HL-60 (cell line): Measurements from ENCODE around the gene AP4M1.

ENCODE experiments used
- GABPA ChIP-seq: IDR thresholded peaks from 2 replicates; pipeline ENCODE4 v1.6.1; 2012; ENCODE audit warnings: low read depth
- TF ChIP-seq, protein P1 (sequence below): IDR thresholded peaks from 2 replicates; pipeline ENCODE4 v1.6.1; 2012; ENCODE audit warnings: low read depth; ENCODE audit not compliant: insufficient replicate concordance
- TF ChIP-seq, protein P2 (sequence below): IDR thresholded peaks from one replicate; pipeline ENCODE4 v1.5.1; 2011; ENCODE audit warnings: low read length, control low read depth, inconsistent platforms; ENCODE audit not compliant: insufficient read depth

DNA sequence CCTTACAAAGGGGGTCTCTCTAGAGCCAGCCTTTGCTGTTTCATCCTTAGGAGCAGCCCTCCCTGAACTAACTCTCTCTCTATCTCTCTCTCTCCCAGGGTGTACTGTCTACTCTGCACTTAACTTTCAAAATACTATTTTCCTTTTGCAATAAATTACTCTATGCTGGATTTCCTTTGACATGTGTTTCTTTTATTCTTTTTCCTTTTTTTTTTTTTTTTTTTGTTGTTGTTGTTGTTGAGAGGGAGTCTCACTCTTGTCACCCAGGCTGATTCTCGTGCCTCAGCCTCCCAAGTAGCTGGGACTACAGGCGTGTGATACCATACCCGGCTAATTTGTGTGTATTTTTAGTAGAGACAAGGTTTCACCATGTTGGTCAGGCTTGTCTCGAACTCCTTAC, 18.5 kb upstream of the AP4M1 start:
- no peak for TF ChIP-seq GABPA
- TF ChIP-seq, protein P1, sequence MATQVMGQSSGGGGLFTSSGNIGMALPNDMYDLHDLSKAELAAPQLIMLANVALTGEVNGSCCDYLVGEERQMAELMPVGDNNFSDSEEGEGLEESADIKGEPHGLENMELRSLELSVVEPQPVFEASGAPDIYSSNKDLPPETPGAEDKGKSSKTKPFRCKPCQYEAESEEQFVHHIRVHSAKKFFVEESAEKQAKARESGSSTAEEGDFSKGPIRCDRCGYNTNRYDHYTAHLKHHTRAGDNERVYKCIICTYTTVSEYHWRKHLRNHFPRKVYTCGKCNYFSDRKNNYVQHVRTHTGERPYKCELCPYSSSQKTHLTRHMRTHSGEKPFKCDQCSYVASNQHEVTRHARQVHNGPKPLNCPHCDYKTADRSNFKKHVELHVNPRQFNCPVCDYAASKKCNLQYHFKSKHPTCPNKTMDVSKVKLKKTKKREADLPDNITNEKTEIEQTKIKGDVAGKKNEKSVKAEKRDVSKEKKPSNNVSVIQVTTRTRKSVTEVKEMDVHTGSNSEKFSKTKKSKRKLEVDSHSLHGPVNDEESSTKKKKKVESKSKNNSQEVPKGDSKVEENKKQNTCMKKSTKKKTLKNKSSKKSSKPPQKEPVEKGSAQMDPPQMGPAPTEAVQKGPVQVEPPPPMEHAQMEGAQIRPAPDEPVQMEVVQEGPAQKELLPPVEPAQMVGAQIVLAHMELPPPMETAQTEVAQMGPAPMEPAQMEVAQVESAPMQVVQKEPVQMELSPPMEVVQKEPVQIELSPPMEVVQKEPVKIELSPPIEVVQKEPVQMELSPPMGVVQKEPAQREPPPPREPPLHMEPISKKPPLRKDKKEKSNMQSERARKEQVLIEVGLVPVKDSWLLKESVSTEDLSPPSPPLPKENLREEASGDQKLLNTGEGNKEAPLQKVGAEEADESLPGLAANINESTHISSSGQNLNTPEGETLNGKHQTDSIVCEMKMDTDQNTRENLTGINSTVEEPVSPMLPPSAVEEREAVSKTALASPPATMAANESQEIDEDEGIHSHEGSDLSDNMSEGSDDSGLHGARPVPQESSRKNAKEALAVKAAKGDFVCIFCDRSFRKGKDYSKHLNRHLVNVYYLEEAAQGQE, result no peak
- TF ChIP-seq, protein P2, sequence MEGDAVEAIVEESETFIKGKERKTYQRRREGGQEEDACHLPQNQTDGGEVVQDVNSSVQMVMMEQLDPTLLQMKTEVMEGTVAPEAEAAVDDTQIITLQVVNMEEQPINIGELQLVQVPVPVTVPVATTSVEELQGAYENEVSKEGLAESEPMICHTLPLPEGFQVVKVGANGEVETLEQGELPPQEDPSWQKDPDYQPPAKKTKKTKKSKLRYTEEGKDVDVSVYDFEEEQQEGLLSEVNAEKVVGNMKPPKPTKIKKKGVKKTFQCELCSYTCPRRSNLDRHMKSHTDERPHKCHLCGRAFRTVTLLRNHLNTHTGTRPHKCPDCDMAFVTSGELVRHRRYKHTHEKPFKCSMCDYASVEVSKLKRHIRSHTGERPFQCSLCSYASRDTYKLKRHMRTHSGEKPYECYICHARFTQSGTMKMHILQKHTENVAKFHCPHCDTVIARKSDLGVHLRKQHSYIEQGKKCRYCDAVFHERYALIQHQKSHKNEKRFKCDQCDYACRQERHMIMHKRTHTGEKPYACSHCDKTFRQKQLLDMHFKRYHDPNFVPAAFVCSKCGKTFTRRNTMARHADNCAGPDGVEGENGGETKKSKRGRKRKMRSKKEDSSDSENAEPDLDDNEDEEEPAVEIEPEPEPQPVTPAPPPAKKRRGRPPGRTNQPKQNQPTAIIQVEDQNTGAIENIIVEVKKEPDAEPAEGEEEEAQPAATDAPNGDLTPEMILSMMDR, result no peak
